ENCODE results near the gene RXRG. TPM values are rescaled to one million over a fixed set of nuclear protein-coding genes. Genes with fewer than 3 reads are reported as not detected.

Gene RXRG
- polyA plus RNA-seq, 1 donor (not counting 4 experiments of a cell fraction or from before 2014, with no cell fraction given), result not detected

DNA sequence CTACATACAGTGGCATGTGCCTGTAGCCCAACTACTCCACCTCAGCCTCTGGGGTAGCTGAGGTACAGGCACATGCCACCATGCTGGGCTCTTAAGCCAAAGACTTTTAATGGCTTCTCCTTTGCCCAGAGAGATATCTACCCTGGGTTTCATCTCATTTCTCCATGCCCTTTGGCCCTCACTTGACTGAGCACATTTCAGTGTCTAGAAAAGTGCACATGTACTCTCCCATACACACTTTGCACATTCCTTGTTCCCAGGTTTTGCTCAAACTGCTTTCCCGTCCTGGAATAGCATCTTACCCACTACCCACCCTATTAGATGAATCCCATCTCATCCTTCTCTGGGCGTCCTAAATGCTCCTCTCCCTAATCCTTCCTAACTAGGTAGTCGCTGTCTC is 10.2 kb upstream of the RXRG start:
- no peak overlapping the region for H3K27ac ChIP-seq (ENCODE audit: control insufficient read depth, insufficient read depth, low read length)
- H3K4me3 ChIP-seq (ENCODE audit: control insufficient read depth in 2 of 3, extremely low read depth in 1 of 3, insufficient read depth in 2 of 3, low read depth in 1 of 3, low read length in 3 of 3), result no peak overlapping the region
- H3K9me3 ChIP-seq (ENCODE audit: control insufficient read depth, low read depth, low read length), result no peaks in the 10 kb centered on the region
- H3K9ac ChIP-seq (ENCODE audit: control insufficient read depth, extremely low read depth, insufficient read depth, low read length), result no peak overlapping the region
- no peaks in the 10 kb centered on the region for H3K4me1 ChIP-seq (ENCODE audit: control insufficient read depth, extremely low read depth, insufficient read depth, low read length)
- H3K79me2 ChIP-seq (ENCODE audit: control insufficient read depth, insufficient read depth, low read length), result no peaks in the 10 kb centered on the region
- no peaks in the 10 kb centered on the region for H4K20me1 ChIP-seq (ENCODE audit: control insufficient read depth, extremely low read depth, insufficient read depth, low read length)
- H3K27me3 ChIP-seq (ENCODE audit: control insufficient read depth, extremely low read depth, insufficient read depth, low read length), result no peaks in the 10 kb centered on the region
- H3K9me1 ChIP-seq (ENCODE audit: control insufficient read depth, extremely low read depth, insufficient read depth, low read length), result no peaks in the 10 kb centered on the region
- FAIRE-seq (no peak), DNase-seq (ENCODE audit: low read depth, low spot score) (no peak)
- TF ChIP-seq EZH2 (IDR thresholded peaks at IDR 0.05; ENCODE audit: low read length) (no peak), CTCF (optimal IDR thresholded peaks at IDR 0.05 in 1 of 3, IDR thresholded peaks at IDR 0.05 in 1 of 3, conservative IDR thresholded peaks at IDR 0.05 in 1 of 3; ENCODE audit: extremely low read depth in 1 of 3, insufficient read depth in 2 of 3, low read length in 3 of 3) (no peak)
- H2AFZ ChIP-seq (ENCODE audit: control insufficient read depth, low read length), result no peak overlapping the region
- dilution Hi-C loops (cut with MboI; ENCODE audit: extremely low pct_ligation_motif_present, low sequenced_read_pairs), result no loop called here
- no peak overlapping the region for H3K4me2 ChIP-seq (ENCODE audit: control insufficient read depth, extremely low read depth, insufficient read depth, low read depth, low read length)
- H3K36me3 ChIP-seq (ENCODE audit: control insufficient read depth in 2 of 2, extremely low read depth in 1 of 2, insufficient read depth in 2 of 2, low read length in 2 of 2), result no peaks in the 10 kb centered on the region

GRCh38 chr1:165454091-165454610 is 9.2 kb upstream of the RXRG start:
- Histone ChIP-seq H2AFZ (ENCODE audit: control insufficient read depth, low read length) (no peak overlapping the region), H3K4me2 (ENCODE audit: control insufficient read depth, extremely low read depth, insufficient read depth, low read depth, low read length) (no peak overlapping the region), H3K9me1 (ENCODE audit: control insufficient read depth, extremely low read depth, insufficient read depth, low read length) (no peaks in the 10 kb centered on the region), H3K4me1 (ENCODE audit: control insufficient read depth, extremely low read depth, insufficient read depth, low read length) (no peaks in the 10 kb centered on the region), H3K27me3 (ENCODE audit: control insufficient read depth, extremely low read depth, insufficient read depth, low read length) (no peaks in the 10 kb centered on the region), H4K20me1 (ENCODE audit: control insufficient read depth, extremely low read depth, insufficient read depth, low read length) (no peaks in the 10 kb centered on the region), H3K4me3 (ENCODE audit: control insufficient read depth in 2 of 3, extremely low read depth in 1 of 3, insufficient read depth in 2 of 3, low read depth in 1 of 3, low read length in 3 of 3) (no peak overlapping the region), H3K9ac (ENCODE audit: control insufficient read depth, extremely low read depth, insufficient read depth, low read length) (no peak overlapping the region), H3K79me2 (ENCODE audit: control insufficient read depth, insufficient read depth, low read length) (no peaks in the 10 kb centered on the region), H3K36me3 (ENCODE audit: control insufficient read depth in 2 of 2, extremely low read depth in 1 of 2, insufficient read depth in 2 of 2, low read length in 2 of 2) (no peaks in the 10 kb centered on the region), H3K27ac (ENCODE audit: control insufficient read depth, insufficient read depth, low read length) (no peak overlapping the region), H3K9me3 (ENCODE audit: control insufficient read depth, low read depth, low read length) (no peaks in the 10 kb centered on the region)
- no peak for FAIRE-seq
- no peak for DNase-seq (ENCODE audit: low read depth, low spot score)
- dilution Hi-C loops (cut with MboI; ENCODE audit: extremely low pct_ligation_motif_present, low sequenced_read_pairs), result no loop called here
- TF ChIP-seq CTCF (optimal IDR thresholded peaks at IDR 0.05 in 1 of 3, IDR thresholded peaks at IDR 0.05 in 1 of 3, conservative IDR thresholded peaks at IDR 0.05 in 1 of 3; ENCODE audit: extremely low read depth in 1 of 3, insufficient read depth in 2 of 3, low read length in 3 of 3) (no peak), EZH2 (IDR thresholded peaks at IDR 0.05; ENCODE audit: low read length) (no peak)
